ENCODE measurements around the gene FCSK. TPM values are rescaled to one million over a fixed set of nuclear protein-coding genes. Genes with fewer than 3 reads are reported as not detected.

FCSK gene
- total RNA-seq, 4 donors from 2014 or later, result 8.0 to 13.5 (median 11.1) TPM

- H3K4me3 ChIP-seq, result peak overlapping the region; percentile 72 to 77 (median 74)
- intact Hi-C loops (cut with DNase I; ENCODE audit: low total_unique reads), result no loop called here
These were observed 17.3 kb upstream of the FCSK start for GRCh38 chr16:70437017-70437581.

GRCh38 chr16:70437582-70438557 lies 16.5 kb upstream of the FCSK start:
- in situ Hi-C loops (cut with MboI; ENCODE audit: low sequenced_read_pairs in 4 of 4) (no loop called here), intact Hi-C loops (cut with DNase I; ENCODE audit: low total_unique reads) (no loop called here)
- H3K4me3 ChIP-seq, result peak overlapping the region; percentile 72 to 77 (median 74)
- ATAC-seq (peak; percentile 16 to 18), DNase-seq (no peak)
- peaks cover 51 to 60% of the 10 kb centered on the region in 2 donors for H3K4me1 ChIP-seq
- H3K27me3 ChIP-seq, result no peaks in the 10 kb centered on the region
- peak overlapping the region; percentile 78 to 85 (median 83) for H3K27ac ChIP-seq
- H3K9me3 ChIP-seq, result no peaks in the 10 kb centered on the region
- TF ChIP-seq POLR2A (IDR thresholded peaks at IDR 0.05) (no peak), CTCF (IDR thresholded peaks at IDR 0.05 in 4 of 5, conservative IDR thresholded peaks at IDR 0.05 in 1 of 5) (no peak)
- H3K36me3 ChIP-seq, result no peaks in the 10 kb centered on the region

More at GRCh38 chr16:70437017-70437581, 17.3 kb upstream of the FCSK start:
- Histone ChIP-seq H3K36me3 (no peaks in the 10 kb centered on the region), H3K9me3 (no peaks in the 10 kb centered on the region), H3K27ac (peak overlapping the region; percentile 78 to 85 (median 83)), H3K27me3 (no peaks in the 10 kb centered on the region), H3K4me1 (peaks cover 58 to 67% of the 10 kb centered on the region in 2 donors)
- DNase-seq, result peak in 1 of 2 donors; percentile 49
- no peak for TF ChIP-seq CTCF (IDR thresholded peaks at IDR 0.05 in 4 of 5, conservative IDR thresholded peaks at IDR 0.05 in 1 of 5)
- no peak for TF ChIP-seq POLR2A (IDR thresholded peaks at IDR 0.05)
- in situ Hi-C loops (cut with MboI; ENCODE audit: low sequenced_read_pairs in 4 of 4), result no loop called here
- no peak for ATAC-seq

GRCh38 chr16:70438585-70438968 lies 15.8 kb upstream of the FCSK start:
- peak overlapping the region; percentile 78 to 85 (median 83) for H3K27ac ChIP-seq
- intact Hi-C loops (cut with DNase I; ENCODE audit: low total_unique reads) (no loop called here), in situ Hi-C loops (cut with MboI; ENCODE audit: low sequenced_read_pairs in 4 of 4) (no loop called here)
- no peaks in the 10 kb centered on the region for H3K27me3 ChIP-seq
- H3K4me1 ChIP-seq, result peaks cover 43 to 53% of the 10 kb centered on the region in 2 donors
- H3K36me3 ChIP-seq, result no peaks in the 10 kb centered on the region
- DNase-seq (no peak), ATAC-seq (peak; percentile 37 to 55)
- TF ChIP-seq POLR2A (IDR thresholded peaks at IDR 0.05) (no peak), CTCF (IDR thresholded peaks at IDR 0.05 in 4 of 5, conservative IDR thresholded peaks at IDR 0.05 in 1 of 5) (no peak)
- H3K9me3 ChIP-seq, result no peaks in the 10 kb centered on the region
- peak overlapping the region; percentile 72 to 77 (median 74) for H3K4me3 ChIP-seq

DNA sequence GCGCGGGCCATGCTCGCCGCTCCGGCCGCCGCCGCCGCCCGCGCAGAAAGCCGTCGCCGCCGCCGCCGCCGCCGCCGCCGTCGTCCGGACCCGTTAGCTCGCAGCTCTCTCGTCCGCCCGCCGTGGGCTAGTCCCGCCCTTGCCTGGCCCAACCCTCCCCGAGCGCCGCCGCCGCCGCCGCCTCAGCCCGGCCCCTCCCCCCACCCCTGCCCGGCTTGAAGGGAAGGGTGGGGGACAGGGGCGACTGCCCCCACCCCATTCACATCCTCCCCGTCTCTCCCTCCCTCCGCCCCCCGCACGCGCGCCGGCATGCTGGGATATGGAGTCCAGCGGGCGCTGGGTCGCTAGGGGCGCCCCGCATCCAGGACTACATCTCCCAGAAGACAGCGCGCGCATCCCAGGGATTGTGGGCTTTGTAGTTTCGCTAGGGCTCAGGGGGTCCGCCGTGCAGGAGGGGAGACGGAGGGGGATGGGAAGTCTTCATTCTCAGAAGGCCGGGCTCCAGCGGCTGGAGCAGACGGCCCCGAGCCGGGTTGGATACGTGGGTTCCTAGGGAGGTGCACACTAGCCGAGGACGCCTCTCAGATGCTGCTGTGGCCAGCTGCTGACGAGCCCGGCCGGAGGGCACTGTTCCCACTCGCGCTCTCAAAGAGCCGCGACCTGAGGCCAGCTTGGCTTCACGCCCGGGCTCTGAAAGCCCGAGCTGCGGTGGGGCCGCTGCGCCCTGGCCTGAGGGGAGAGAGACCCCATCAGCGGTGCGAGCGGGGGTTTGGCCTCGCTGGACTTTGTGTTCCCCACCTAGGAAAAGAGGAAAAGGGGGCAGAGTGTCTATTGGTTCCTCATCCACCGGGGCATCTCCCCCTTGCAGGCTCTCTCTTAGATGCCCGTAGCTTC lies 15.2 kb upstream of the FCSK start, which contains the start of gene ST3GAL2:
ST3GAL2 (minus strand) TSS at position 132 of the 894 bp plus-strand sequence. CDS start 40,570 bp downstream, outside the sequence.
- Histone ChIP-seq H3K4me1 (peaks cover 37 to 46% of the 10 kb centered on the region in 2 donors), H3K27me3 (no peaks in the 10 kb centered on the region), H3K36me3 (no peaks in the 10 kb centered on the region), H3K4me3 (peak within 1 kb of the TSS; percentile 75 to 95 (median 79)), H3K9me3 (no peaks in the 10 kb centered on the region), H3K27ac (peak within 1 kb of the TSS; percentile 78 to 85 (median 83))
- TF ChIP-seq POLR2A (IDR thresholded peaks at IDR 0.05) (peak; percentile 35 to 50), CTCF (IDR thresholded peaks at IDR 0.05 in 4 of 5, conservative IDR thresholded peaks at IDR 0.05 in 1 of 5) (peak in 2 of 5 experiments; percentile 8 to 33)
- peak; percentile 89 to 91 for ATAC-seq
- in situ Hi-C loops (cut with MboI; ENCODE audit: low sequenced_read_pairs in 4 of 4), result no loop called here
- DNase-seq, result peak; percentile 89 to 94
- intact Hi-C loops (cut with DNase I; ENCODE audit: low total_unique reads), result loop anchor here (1.0 kb wide), 2 partner anchors 15 to 58 kb away; partner anchors contain the start of gene FCSK
